Activated naive CD8-positive, alpha-beta T cell treated with anti-CD3 and anti-CD28 coated beads for 36 hours (primary cell): ENCODE data around the gene TP53. TPM values are rescaled to one million over a fixed set of nuclear protein-coding genes. Genes with fewer than 3 reads are reported as not detected.

Experiments used
- DNase-seq: peaks from one replicate; pipeline ENCODE4 v3.0.0; 2021
- H3K27ac Mint-ChIP-seq: one replicate; pipeline ENCODE4 v1.8.0; 2022; ENCODE audit warnings: mild to moderate bottlenecking, moderate library complexity, mixed read lengths
- H3K27me3 Mint-ChIP-seq: one replicate; pipeline ENCODE4 v1.8.0; 2022; ENCODE audit warnings: mild to moderate bottlenecking, mixed read lengths
- H3K36me3 Mint-ChIP-seq: one replicate; pipeline ENCODE4 v1.8.0; 2021; ENCODE audit warnings: mild to moderate bottlenecking, mixed read lengths
- H3K4me1 Mint-ChIP-seq: one replicate; pipeline ENCODE4 v1.8.0; 2021; ENCODE audit warnings: mixed read lengths
- H3K4me3 Mint-ChIP-seq: one replicate; pipeline ENCODE4 v1.8.0; 2022; ENCODE audit warnings: mild to moderate bottlenecking, moderate library complexity, mixed read lengths
- H3K9me3 Mint-ChIP-seq: one replicate; pipeline ENCODE4 v1.8.0; 2022; ENCODE audit warnings: mixed read lengths
- total RNA-seq, 2 experiments: library from RNA; stranded (reverse); gene quantifications; one replicate each; pipeline ENCODE4 v1.2.3, GENCODE V29; 2021

The TP53 gene
- 100 to 1,000 TPM; 137 to 142 TPM for total RNA-seq

DNA sequence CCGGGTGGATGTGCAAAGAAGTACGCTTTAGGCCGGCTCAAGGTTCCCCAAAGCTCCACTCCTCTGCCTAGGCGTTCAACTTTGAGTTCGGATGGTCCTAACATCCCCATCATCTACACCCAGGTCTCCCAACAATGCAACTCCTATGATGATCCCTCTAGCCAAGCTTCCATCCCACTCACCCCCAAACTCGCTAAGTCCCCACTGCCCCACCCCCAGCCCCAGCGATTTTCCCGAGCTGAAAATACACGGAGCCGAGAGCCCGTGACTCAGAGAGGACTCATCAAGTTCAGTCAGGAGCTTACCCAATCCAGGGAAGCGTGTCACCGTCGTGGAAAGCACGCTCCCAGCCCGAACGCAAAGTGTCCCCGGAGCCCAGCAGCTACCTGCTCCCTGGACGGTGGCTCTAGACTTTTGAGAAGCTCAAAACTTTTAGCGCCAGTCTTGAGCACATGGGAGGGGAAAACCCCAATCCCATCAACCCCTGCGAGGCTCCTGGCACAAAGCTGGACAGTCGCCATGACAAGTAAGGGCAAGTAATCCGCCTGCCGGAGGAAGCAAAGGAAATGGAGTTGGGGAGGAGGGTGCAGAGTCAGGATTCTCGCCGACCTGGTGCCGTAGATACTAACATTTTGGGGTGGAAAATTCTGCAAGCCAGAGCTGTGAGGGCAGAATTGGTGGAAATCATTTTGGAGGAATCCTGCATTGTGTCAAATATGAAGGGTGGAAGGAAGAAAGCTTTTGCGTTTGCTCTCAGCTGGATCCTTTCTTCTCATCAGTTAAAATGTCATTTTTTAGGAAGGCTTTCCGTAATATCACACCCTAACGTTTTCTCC lies at the start of gene TP53:
TSS of gene TP53 (minus strand) at position 419 of the 836 bp plus-strand sequence. CDS start 10,896 bp downstream, outside the sequence.
- DNase-seq: peak; percentile 87
- peak within 1 kb of the TSS; percentile 99 for H3K4me3 Mint-ChIP-seq
- H3K9me3 Mint-ChIP-seq: no peaks in the 10 kb centered on the region
- H3K36me3 Mint-ChIP-seq: peaks cover 51% of the 10 kb centered on the region
- peaks cover 28% of the 10 kb centered on the region for H3K4me1 Mint-ChIP-seq
- H3K27ac Mint-ChIP-seq: peak within 1 kb of the TSS; percentile 99
- H3K27me3 Mint-ChIP-seq: peaks cover 5% of the 10 kb centered on the region

DNA sequence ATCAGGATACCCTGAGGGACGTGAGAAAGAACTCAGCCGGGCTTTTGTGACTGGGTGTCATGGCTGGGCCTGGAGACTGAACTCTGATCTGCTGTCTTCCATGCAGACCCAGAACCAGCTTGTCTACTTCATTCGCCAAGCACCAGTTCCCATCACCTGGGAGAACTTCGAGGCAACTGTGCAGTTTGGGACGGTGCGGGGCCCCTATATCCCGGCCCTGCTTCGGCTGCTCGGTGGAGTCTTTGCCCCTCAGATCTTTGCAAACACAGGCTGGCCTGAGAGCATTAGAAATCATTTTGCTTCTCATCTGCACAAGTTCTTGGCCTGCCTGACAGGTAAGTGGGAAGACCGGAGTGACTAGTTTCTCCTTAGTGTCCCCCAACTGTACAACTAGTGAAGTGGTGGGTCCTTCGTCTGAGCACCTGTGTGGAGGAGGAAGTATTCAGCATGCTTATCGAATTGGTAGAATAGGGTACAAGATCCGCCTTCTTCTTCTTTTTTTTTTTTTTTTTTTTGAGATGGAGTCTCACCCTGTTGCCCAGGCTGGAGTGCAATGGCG lies 45.8 kb upstream of the TP53 start:
- peaks cover under 1% of the 10 kb centered on the region for H3K27me3 Mint-ChIP-seq
- H3K9me3 Mint-ChIP-seq: no peaks in the 10 kb centered on the region
- no peaks in the 10 kb centered on the region for H3K36me3 Mint-ChIP-seq
- no peaks in the 10 kb centered on the region for H3K4me1 Mint-ChIP-seq
- no peak for DNase-seq
- no peak overlapping the region for H3K4me3 Mint-ChIP-seq
- no peak overlapping the region for H3K27ac Mint-ChIP-seq

DNA sequence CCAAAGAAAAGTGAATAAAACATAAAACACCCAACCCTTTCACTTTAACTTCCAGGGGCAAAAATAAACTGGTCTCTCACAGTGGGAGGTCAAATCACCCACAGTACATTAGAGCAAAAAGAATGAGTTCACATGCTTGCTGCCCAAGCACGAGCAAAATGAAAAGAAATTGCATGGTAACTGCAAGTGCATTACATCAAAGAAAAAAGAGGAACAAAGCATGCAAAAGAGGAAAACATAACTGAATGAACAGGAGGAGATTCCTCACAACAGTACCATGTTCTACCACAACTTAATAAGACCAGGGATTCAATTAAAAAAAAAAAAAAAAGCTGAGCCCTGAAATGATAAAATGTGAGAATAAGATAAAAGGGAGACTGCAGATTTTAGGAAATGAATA lies 42.5 kb upstream of the TP53 start:
- H3K4me3 Mint-ChIP-seq: no peak overlapping the region
- H3K27ac Mint-ChIP-seq: no peak overlapping the region
- no peaks in the 10 kb centered on the region for H3K36me3 Mint-ChIP-seq
- no peaks in the 10 kb centered on the region for H3K9me3 Mint-ChIP-seq
- peaks cover 12% of the 10 kb centered on the region for H3K27me3 Mint-ChIP-seq
- DNase-seq: no peak
- no peaks in the 10 kb centered on the region for H3K4me1 Mint-ChIP-seq

DNA sequence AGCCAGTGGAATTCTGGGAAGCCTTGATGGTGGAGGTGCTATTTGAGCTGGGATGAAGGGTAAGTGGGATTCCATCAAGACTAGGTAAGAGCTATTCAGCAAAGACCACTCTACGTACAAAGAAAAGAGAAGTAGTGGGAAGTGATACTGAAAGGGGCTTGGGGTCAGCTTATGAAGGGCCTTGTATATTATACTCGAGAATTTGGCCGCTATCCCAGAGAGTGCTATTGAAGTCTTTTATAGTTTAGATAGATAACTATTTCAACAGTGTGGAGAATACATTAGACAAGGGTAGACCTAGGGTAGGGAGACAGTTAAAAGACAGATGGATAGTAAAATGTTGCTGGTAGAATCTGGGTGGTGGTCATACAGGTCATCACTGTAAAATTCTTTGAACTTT lies 40.6 kb upstream of the TP53 start:
- Mint-ChIP-seq H3K9me3 (no peaks in the 10 kb centered on the region), H3K4me3 (no peak overlapping the region), H3K36me3 (no peaks in the 10 kb centered on the region), H3K4me1 (no peaks in the 10 kb centered on the region), H3K27me3 (peaks cover 22% of the 10 kb centered on the region), H3K27ac (no peak overlapping the region)
- DNase-seq: no peak

DNA sequence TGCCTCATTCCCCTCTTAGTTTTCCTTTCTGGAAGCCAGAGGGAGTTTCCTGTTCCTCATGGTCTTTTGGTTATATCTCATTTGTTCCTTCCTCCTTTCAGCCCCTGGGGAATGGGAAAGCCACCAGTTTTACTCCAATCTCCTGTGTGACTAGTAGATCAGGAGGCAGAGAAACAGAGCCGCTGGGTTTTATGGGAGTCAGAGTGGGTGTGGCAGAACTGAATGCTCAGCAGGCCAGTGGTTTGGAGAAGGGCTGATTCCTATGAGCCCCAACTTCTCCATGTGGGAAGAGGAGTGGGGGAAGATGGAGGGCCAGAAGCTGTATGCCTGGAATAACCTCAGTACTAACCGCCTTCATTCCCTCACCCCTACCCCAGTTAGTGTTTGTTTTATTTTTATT lies 34.3 kb upstream of the TP53 start:
- Mint-ChIP-seq H3K27ac (no peak overlapping the region), H3K9me3 (no peaks in the 10 kb centered on the region), H3K27me3 (peaks cover 73% of the 10 kb centered on the region), H3K4me1 (peaks cover 13% of the 10 kb centered on the region), H3K36me3 (no peaks in the 10 kb centered on the region), H3K4me3 (no peak overlapping the region)
- DNase-seq: no peak

DNA sequence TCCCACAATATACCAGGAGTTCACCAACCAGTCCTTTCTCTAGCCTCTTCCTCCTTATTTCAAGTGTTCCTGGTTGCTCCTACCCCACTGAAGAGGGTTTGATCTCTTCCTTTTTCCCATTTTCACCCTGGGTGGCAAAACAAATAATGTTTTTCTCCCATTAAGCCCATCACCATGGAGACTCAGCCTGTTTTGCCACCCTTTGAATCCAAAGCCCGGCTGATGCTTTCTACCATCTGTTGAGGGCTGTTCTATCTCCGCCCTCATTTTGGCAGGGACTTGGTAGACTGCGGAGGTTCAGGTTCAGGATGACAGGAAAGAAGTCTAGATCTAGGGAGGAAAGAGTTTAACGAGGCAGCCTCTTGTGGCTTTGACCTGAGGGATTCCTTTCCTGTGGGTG lies 32.8 kb upstream of the TP53 start:
- Mint-ChIP-seq H3K36me3 (no peaks in the 10 kb centered on the region), H3K4me3 (no peak overlapping the region), H3K4me1 (peaks cover 16% of the 10 kb centered on the region), H3K9me3 (no peaks in the 10 kb centered on the region), H3K27me3 (peaks cover 85% of the 10 kb centered on the region), H3K27ac (no peak overlapping the region)
- DNase-seq: no peak

DNA sequence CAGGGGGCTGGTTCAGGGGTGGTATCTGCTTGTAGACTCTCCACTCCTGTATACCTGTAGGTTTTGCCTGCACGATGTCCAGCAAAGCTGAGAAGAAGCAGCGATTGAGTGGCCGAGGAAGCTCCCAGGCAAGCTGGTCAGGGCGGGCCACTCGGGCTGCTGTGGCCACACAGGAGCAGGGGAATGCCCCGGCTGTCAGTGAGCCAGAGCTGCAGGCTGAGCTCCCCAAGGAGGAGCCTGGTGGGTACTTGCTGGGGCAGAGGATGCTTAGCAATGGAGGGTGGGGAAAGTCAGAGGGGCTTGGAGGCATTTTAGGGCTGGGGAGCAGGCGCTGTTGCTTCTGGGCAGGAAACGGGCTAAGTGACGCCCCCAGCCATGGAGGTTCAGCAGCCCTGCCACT lies 32.4 kb upstream of the TP53 start:
- Mint-ChIP-seq H3K4me1 (peaks cover 16% of the 10 kb centered on the region), H3K4me3 (no peak overlapping the region), H3K9me3 (no peaks in the 10 kb centered on the region), H3K36me3 (no peaks in the 10 kb centered on the region), H3K27ac (no peak overlapping the region), H3K27me3 (peaks cover 84% of the 10 kb centered on the region)
- DNase-seq: no peak

DNA sequence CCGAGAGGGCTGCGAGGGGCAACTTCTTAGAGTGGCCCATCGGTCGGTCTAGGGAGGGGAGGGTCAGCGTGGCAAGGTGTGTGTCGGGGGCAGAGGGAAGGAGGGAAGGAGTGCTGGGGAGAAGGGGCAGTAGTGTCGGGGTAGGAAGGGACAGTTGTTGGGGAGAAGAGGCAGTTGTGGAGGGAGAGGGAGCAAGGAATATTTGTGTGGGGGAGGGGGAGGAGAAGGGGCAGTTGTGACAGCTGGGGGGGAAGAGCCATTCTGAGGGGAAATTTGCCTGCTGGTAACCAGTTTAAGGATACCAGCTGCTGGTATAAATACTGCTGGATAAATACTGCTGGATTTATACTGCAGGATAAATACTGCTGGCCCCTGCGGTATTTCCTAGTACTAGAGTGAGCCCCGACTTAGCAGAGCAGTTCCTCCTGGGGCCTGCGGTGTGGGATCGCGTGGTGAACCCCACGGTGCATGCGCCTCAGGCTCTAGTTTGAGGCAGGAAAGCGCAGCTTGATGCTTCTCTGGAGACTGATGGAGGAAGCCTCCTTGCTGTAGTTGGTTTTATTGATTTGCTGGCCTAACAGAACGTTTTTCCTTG lies 30.6 kb upstream of the TP53 start:
- no peaks in the 10 kb centered on the region for H3K9me3 Mint-ChIP-seq
- no peaks in the 10 kb centered on the region for H3K36me3 Mint-ChIP-seq
- no peak overlapping the region for H3K27ac Mint-ChIP-seq

DNA sequence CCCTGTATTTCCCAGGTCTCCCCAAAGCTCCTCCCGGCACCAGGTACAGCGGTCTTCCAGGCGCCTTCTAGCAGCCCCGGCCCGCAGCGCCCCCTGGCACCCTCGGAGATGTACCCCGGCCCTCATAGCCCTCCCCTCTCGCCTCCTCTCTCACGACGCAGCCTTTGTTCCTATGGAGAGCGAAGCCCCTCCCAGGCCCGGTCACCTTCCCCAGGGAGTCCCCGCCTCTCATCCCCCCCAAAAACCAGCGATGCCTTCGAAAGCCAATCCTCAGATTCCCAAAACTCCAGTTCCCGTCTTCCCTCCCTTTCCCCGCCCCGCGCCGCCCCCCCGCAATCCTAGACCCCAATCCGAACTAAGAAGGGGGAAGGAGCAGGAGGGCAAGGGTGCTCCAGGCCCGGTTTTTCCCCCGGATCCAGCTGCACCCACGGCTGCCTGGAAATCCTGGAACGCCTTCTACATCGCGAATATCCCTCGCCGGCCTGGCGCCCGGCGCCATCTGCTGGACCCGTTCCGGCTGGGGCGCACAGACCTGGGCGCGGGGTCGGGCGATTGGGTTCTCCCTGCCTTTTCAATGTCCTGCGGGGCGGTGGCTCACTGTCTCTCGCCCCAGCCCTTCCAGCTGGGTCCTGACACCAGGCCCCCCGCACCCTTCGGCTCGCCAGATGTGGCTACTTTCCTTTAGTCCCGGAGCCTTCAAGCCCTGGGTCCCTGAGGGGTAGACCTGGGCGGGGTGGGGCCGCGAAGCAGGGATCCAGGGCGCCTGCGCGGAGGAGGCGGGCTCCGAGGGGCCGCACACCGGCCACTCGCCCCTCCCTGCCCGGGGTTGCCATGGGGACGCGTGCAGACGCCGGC lies 29.8 kb upstream of the TP53 start, which contains the start of gene DNAH2:
TSS of gene DNAH2 (plus strand) at position 844 of the 855 bp plus-strand sequence. CDS start 1,991 bp downstream, outside the sequence.
- peak within 1 kb of the TSS; percentile 77 for H3K4me3 Mint-ChIP-seq
- H3K27me3 Mint-ChIP-seq: peaks cover 90% of the 10 kb centered on the region
- H3K27ac Mint-ChIP-seq: no peak within 1 kb of the TSS

More for the DNA sequence above, 30.6 kb upstream of the TP53 start:
- Mint-ChIP-seq H3K27me3 (peaks cover 90% of the 10 kb centered on the region), H3K4me1 (peaks cover 16% of the 10 kb centered on the region), H3K4me3 (peak overlapping the region; percentile 77)
- peak; percentile 59 for DNase-seq

DNA sequence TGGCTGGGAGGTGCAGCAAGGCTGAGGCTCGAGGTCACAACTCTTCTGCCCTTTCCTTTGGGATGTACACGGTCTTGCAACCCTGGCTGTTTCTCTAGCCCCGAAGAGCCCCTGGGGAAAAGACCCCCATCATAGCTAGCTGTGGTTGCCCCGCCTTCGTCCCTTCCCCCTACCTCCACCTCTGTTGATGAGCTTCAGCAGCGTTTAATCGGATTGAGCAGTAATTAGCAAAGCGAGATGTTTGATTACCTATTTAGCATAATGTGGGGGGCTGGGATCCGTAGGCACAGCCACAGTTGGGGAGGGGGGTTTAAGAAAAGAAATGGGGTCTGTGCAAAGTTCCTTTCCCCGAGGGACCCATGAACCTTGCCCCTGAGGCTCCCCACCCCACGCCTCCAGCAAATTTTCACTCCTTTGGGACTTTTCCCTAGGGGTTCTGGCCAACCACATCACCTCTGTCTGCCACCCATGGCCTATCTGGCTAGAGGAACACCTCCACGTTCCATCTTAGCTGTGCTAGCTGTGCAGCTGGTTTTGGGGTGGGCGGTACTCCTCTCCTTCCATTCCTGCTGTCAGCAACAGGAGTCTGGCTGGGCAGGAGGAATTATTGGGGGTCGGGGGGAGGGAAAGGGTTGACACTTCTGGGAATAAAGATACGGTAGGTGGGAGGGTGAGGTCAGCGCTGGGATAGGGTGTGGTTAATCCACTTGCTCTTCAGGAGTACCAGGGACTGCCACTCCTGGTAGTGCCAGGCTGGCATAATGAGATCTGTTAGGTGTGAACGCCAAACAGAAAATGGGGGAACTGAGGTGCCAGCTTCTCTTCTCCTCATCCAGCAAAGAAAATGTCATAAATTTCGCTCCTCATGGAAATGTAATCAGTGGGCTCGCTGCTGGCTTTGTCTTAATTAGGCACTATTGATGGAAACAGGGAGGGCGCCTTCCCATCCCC lies 28.9 kb upstream of the TP53 start:
- Mint-ChIP-seq H3K4me1 (peaks cover 16% of the 10 kb centered on the region), H3K27ac (no peak overlapping the region)

More for the DNA sequence above, 29.8 kb upstream of the TP53 start, which contains the start of gene DNAH2:
- peak; percentile 76 for DNase-seq
- Mint-ChIP-seq H3K9me3 (no peaks in the 10 kb centered on the region), H3K4me1 (peaks cover 16% of the 10 kb centered on the region), H3K36me3 (no peaks in the 10 kb centered on the region)

DNA sequence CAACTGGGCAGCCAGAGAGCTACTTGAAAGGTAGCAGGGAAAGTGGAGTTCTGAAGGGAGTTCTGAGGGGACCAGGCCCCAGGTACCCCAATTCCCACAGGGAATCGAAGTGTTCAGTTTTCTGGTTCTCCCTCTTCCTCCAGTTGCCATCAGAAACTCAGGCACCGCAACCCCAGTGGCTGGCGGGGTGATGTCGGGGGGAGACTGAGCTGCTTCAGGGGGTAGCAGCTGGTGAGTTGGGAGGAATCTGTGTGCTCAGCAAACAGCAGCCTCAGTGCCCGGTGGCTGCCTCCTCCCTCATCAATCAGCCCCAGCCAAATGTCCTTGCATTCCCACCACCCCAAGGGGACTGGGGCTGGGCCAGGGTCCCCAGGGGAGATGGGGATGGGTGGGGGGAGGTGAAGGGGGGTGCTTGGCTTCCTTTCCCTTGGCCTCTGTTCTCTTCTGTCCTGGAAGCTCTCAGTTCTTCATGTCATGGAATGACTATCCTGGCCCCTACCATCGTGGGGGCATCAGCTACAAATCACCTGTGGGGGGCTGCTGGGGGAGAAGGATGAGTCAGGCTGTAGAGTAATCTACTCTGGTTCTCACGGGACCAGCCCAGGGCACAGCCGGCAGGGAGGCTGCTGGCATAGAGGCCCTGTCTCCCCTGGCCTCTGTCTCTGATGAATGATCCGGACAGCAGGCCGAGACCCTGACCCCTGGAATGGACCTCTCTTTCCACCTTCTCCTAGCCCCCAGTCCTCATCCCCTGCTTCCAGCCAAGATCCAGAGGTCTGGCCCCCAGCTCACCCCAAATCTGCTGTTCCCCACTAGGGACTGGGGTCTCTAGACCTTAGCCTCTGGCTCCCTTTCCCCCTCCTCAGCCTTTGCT lies 27.7 kb upstream of the TP53 start:
- Mint-ChIP-seq H3K4me1 (peaks cover 25% of the 10 kb centered on the region), H3K4me3 (no peak overlapping the region), H3K36me3 (no peaks in the 10 kb centered on the region), H3K9me3 (no peaks in the 10 kb centered on the region), H3K27ac (no peak overlapping the region), H3K27me3 (peaks cover 86% of the 10 kb centered on the region)
- no peak for DNase-seq

More for the DNA sequence above, 28.9 kb upstream of the TP53 start:
- peaks cover 87% of the 10 kb centered on the region for H3K27me3 Mint-ChIP-seq
- H3K4me3 Mint-ChIP-seq: peak overlapping the region; percentile 77
- H3K36me3 Mint-ChIP-seq: no peaks in the 10 kb centered on the region
- DNase-seq: no peak
- no peaks in the 10 kb centered on the region for H3K9me3 Mint-ChIP-seq

DNA sequence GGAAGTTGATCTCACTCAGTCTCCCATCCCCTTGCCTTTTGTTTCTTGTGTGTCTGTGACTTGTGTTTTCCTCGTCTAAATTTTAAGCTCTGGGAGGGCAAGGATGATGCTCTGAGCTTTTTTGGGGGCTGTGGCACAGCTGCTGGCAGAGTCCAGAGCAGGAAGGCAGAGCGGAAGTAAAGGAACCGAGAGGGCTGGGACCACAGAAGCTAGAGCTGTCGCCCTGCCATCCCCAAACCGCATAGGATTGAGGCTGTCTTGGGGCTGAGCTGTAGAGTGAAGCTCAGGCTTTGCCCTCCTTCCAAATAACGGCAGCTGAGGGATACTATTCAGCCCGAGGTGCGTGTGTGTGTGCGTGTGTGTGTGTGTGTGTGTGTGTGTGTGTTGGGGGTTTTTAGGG lies 26.5 kb upstream of the TP53 start:
- peaks cover 80% of the 10 kb centered on the region for H3K27me3 Mint-ChIP-seq
- peaks cover 25% of the 10 kb centered on the region for H3K4me1 Mint-ChIP-seq
- no peak for DNase-seq
- no peak overlapping the region for H3K4me3 Mint-ChIP-seq
- no peak overlapping the region for H3K27ac Mint-ChIP-seq
- no peaks in the 10 kb centered on the region for H3K9me3 Mint-ChIP-seq
- H3K36me3 Mint-ChIP-seq: no peaks in the 10 kb centered on the region

DNA sequence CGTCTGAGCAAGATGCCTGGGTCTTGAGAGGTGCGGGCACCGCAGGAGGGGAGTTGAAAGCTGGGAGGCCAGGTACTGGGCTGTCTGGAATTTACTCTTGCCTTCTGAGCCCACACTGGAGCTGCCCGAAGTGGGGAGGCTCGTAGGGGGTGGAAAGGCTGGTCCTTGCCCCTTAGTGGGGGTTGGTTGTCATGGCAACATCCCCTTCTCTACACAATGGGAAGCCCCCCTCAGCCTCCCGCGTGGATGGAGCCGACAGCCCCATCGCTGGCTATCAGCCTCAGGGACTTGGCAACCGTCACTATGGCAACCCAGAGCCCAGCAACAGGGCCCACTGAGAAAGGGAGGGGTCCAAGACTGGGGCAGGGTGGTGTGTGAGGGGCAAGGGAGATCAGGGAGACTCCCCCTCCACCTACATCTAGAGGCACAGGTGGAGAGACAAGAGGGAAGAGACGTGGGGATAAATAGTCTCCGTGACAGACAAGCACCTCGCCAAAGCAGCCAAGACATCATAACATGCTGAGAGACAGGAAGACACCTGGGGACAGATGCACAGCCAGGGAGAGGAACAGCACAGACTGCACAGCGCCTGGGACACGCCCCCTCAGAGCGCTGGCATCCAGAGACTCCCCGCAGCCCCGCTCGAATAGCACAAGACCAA lies 25.0 kb upstream of the TP53 start:
- no peak for DNase-seq
- Mint-ChIP-seq H3K9me3 (no peaks in the 10 kb centered on the region), H3K36me3 (no peaks in the 10 kb centered on the region), H3K27me3 (peaks cover 74% of the 10 kb centered on the region), H3K4me3 (no peak overlapping the region), H3K4me1 (peaks cover 15% of the 10 kb centered on the region), H3K27ac (no peak overlapping the region)
